SK-N-DZ (cell line): ENCODE results near the gene ZNF71.
"Not testable (repeated sequence)": the region's sequence is repeated elsewhere in the genome, so short reads cannot be mapped to it uniquely, and the experiment has no call there.

Source experiments
- DNase-seq: peaks from one replicate; pipeline ENCODE4 v3.0.0-alpha.2; 2015; ENCODE audit warnings: low spot score

The ZNF71 gene

GRCh38 chr19:56622374-56622773 is 27.3 kb downstream of the ZNF71 start:
- DNase-seq: no peak

GRCh38 chr19:56623006-56623405 is 27.9 kb downstream of the ZNF71 start:
- no peak for DNase-seq

GRCh38 chr19:56625708-56626107 is 30.6 kb downstream of the ZNF71 start:
- no peak for DNase-seq

GRCh38 chr19:56633021-56633420 is 37.9 kb downstream of the ZNF71 start:
- no peak for DNase-seq

GRCh38 chr19:56637976-56638555 is 43.0 kb downstream of the ZNF71 start:
- DNase-seq: peak; percentile 34

- DNase-seq: no peak
Measured at GRCh38 chr19:56639217-56639616, 44.1 kb downstream of the ZNF71 start.

GRCh38 chr19:56642711-56643459 is 47.8 kb downstream of the ZNF71 start, which contains the start of gene SMIM17:
SMIM17 (plus strand) TSS chr19:56643159; CDS start chr19:56645668, 2,509 bp downstream.
- no peak for DNase-seq

- no peak for DNase-seq
Measured at GRCh38 chr19:56643460-56643955, 48.4 kb downstream of the ZNF71 start.

- DNase-seq: no peak
Measured at GRCh38 chr19:56654151-56654550, 59.0 kb downstream of the ZNF71 start.

GRCh38 chr19:56660381-56661107 is 65.4 kb downstream of the ZNF71 start:
- DNase-seq: peak; percentile 13

- no peak for DNase-seq
Measured at GRCh38 chr19:56661248-56661647, 66.1 kb downstream of the ZNF71 start.

GRCh38 chr19:56663931-56664500 is 68.9 kb downstream of the ZNF71 start:
- DNase-seq: no peak

GRCh38 chr19:56664511-56664910 is 69.4 kb downstream of the ZNF71 start:
- no peak for DNase-seq

GRCh38 chr19:56667311-56667870 is 72.3 kb downstream of the ZNF71 start:
- no peak for DNase-seq

GRCh38 chr19:56668676-56669075 is 73.6 kb downstream of the ZNF71 start:
- DNase-seq: no peak

- DNase-seq: no peak
Measured at GRCh38 chr19:56670401-56670960, 75.4 kb downstream of the ZNF71 start.

- DNase-seq: no peak
Measured at GRCh38 chr19:56670961-56671612, 76.0 kb downstream of the ZNF71 start.

- peak; percentile 79 for DNase-seq
Measured at GRCh38 chr19:56671613-56671994, 76.5 kb downstream of the ZNF71 start, which contains the start of gene ZNF835. ZNF835 (minus strand) TSS chr19:56671757; CDS start chr19:56665198, 6,559 bp downstream.

- not testable (repeated sequence) for DNase-seq
Measured at GRCh38 chr19:56672610-56673009, 77.5 kb downstream of the ZNF71 start.
